Astrocyte of the hippocampus (primary cell): Measurements from ENCODE around the gene EXT2.

Experiments
- DNase-seq: peaks from one replicate; pipeline ENCODE4 v3.0.0; 2011; ENCODE audit warnings: low read depth, low spot score

Gene EXT2

DNA sequence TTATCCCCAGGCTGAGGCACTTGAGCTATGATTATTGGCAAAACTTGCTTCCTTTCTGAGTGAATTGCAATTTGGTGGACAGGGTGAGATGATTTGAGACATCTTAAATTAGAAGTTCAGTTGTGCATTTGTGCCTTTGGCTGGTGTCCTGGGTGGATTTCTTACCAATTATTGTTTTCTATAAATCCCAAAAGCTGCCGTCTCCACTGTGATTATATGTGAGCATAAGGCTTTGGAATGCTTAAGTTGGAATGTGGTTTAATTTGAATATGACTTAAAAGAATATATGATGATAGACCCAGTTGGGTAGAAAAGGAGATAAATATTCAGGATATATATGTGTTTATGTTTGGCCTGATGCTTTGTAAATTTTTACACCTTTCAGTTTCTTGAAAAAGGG is 70.0 kb downstream of the EXT2 start:
- DNase-seq, result no peak

DNA sequence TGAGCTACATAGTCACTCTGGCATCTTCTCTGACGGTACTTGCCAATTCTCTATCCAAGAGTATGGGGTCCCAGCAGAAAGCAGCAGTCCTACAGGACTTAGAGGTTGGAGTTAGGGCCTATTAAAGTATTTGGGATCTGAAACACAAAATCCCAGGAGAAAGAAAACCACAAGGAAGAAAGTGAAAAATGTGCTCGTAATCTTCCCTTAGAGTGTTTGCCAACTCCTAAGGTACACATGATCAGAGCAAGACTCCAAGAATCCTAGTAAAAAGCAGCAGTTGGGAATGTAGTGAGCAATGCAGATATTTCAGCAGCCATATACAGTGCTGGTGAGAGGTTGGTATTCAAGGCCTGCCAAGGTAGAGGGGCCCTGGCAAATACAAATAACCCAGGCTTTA is 71.6 kb downstream of the EXT2 start:
- peak; percentile 32 for DNase-seq

DNA sequence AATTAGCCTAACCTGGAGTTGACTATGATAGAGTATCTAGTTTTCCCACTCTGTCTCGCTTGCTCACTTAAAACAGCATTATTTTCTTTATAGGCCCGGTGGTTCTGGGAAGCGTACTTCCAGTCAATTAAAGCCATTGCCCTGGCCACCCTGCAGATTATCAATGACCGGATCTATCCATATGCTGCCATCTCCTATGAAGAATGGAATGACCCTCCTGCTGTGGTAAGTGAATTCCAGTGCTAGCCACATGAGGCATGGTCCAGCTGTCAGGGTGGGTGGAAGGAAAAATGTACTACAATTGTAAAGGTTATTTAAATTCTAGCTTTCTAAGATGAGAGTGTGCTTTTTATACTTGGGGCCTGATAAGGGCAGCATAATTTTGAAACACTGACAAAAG is 76.0 kb downstream of the EXT2 start:
- peak; percentile 31 for DNase-seq

DNA sequence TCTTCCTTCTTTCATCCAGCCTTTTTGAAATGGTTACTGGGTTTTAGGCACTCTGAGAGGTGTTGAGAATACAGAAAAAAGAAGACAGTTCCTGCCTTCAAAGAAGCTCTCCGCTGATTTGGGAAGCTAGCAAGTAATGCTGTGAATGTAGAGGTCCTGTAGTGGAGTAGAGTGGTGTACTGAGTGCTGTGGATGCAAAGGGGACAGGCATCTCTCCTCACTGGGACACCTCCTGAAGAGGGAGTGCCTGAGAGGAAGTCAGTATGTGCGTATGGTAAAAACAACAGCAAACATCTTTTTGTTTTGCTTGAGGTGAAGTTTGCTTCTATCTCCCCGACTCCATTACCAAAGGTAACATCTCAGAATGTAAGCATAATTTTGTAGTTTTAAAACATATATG is 77.5 kb downstream of the EXT2 start:
- no peak for DNase-seq

DNA sequence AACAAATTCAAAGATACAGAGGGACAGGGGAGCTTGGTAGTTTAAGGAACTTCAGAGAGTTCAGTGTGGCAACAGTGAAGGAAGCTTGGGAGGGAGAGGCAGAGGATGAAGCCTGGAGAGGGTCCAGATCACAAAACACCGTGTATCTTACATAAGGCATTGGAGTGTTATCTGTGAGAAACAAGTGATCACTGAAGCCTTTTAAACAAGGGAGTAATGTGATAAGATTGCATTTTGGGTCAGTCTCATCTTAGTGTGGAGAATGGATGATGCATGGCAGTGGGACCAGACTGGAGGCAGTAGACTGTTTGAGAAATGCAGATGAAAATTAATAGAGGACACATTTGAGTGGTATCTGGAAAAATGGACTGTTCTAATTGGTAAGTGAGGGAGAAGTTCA is 79.4 kb downstream of the EXT2 start:
- DNase-seq, result no peak

DNA sequence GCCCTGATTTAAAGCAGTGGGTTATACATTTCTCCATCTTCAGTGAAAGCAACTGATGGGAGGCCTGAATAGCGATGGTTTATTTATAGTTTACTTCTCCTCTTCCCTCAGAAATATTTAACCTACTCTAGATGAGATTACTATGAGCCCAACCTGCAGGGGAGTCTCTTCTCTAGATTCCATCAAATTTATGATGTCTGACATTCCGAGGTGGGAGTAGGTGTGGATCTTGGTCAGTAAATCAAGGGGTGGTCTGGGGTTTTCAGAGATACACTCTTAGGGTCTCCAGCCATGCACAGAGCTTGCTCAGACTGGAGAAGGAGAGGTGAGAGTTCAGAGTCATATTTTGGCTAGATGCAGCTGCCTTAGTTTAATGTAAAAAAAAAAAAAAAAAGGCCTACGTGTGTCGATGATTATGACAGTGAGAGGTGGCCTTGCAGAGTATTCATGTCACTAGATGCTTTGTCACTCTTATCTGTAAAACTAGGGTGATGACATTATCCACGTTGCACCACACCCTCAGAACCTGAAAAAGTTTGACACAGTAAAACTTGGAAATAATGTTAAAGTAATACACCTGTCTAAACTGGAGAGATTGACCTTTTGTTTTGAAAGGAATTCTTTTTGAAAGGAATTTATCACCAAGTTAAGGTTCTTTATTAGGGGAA is 81.2 kb downstream of the EXT2 start:
- no peak for DNase-seq

DNA sequence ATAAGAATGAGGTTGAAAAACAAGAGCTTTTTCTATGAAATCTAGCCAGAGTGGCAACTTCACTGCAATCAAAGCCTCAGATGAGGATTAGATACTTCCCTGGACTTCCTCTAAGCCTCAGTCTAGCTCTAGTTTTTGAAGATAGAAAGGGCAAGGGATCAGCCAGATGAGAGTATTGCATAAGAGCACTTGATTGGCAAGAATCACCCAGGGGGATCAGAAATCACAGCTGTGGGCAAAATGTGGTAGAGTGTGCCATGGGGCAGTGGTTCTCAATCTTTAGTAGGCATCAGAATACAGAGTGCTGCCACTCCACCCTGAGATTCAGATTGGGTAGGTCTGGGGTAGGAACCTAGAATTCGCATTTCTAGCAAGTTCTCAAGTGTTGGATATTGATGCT is 82.4 kb downstream of the EXT2 start:
- DNase-seq, result no peak

DNA sequence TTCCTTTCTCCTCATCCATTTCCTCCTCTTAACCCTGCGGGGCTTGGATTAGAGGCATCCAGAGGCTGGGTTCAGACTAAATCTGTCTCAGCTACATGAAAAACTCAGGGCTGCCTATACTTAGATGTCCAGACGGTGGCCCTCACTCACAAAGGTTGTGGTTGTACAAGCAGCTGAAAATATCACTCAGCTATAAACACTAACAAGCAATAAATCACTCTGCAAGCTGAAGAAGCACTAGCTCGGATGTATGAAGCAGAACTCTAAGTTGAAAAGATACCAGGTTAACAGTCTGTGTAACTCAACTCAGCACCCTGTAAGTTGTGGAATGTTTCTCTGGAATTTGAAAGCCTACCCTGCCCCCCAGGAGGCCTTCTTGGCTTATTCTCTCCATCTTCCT is 82.9 kb downstream of the EXT2 start:
- DNase-seq, result peak; percentile 27

DNA sequence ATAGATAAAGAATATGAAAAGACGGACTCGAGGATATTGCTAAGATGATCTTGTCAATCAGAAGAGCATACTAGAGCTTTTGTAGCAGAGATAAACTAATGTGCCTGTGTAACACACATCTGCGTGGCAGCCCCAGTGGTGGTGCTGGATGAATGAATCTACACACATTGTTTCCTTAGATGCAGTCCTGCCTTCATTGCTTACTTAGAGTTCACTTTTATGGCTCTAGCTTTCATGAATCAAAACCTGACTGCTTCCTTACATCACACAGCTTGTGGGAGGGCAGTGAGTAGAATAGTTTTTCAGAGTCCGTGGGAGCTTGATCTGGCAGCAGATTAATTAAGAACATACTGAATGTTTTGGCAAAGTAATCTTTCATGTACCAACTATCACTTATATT is 83.7 kb downstream of the EXT2 start:
- DNase-seq, result no peak

DNA sequence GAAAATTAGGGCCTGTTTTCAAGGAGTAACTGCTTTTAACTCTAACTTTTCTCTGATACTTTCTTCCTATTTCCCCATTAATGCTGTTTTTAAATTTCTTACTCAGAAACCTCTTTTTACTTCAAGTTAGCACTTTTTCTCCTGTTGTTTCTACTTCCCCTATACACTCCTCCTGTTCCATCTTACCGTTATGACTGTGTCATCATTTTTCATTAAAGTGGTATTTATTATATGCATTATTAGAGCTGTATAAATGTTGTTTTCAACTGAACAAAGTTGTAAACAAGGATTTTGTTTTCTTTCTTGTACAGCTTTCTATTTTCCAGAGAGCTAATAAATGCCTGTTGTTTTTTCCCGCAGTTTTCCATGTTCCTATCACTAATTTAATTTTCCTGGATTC is 84.6 kb downstream of the EXT2 start:
- DNase-seq, result no peak

DNA sequence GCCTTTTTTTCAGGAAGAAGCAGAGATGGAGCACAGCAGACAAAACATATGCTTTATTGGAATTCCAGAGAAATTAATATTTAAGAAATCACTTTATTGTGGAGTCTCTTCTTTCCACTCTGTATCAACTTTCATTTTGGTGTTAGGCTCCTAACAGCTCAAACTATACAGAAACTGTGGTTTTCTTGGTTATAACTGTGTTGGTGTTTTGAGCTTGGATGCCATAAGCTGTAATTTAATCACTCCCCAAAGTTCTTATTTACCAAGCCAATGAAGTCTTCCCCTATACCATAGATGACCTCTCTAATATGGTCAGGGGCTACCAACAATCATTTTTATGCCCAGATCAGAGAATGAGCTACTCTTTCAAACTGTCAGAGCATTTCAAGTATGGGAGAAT is 90.0 kb downstream of the EXT2 start:
- no peak for DNase-seq

DNA sequence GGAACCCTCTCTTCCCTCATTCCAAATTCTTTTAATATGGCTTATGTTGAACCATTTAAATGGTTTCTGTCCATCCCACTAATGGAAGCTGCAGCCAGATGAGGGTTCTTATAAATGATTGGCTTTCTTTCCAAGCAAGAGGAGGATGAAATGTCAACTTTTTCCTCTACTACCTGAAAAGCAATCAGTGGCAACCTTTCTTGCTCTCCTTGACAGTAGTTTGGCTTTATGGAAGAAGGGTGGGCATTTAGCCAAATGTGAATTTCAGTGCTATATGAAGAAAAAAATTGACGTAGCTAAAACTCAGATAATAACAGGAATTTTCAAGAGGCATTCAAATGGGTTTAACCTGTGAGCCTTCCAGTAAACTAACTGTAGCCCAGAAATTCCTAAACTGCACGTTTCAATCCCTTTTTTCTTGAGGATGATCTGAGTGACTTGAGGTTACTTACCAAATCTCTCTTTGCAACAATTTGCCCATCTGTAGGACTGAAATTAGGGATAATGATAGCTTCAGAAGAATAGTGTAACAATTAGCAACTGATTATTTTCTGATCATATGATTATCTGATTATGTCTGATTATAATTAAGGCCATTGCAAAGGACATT is 90.9 kb downstream of the EXT2 start:
- DNase-seq, result no peak

DNA sequence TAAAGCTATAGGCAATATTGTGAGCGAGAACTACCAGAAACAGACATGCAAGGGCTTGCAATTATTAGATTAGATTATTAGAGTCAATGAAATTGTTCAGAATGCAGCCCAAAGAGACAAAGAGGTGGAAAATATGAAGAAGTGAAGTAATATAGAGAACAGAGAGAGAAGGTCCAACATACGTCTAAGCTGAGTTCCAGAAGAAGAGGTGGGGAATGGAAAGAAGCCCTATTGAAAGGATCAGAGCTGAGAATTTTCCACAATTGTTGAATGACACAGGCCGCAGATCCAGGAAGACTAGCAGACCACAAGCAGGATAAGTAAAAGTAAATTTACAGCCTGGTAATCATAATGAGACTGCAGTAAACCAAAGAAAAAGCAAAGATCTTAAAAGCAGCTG is 93.2 kb downstream of the EXT2 start:
- DNase-seq, result no peak

DNA sequence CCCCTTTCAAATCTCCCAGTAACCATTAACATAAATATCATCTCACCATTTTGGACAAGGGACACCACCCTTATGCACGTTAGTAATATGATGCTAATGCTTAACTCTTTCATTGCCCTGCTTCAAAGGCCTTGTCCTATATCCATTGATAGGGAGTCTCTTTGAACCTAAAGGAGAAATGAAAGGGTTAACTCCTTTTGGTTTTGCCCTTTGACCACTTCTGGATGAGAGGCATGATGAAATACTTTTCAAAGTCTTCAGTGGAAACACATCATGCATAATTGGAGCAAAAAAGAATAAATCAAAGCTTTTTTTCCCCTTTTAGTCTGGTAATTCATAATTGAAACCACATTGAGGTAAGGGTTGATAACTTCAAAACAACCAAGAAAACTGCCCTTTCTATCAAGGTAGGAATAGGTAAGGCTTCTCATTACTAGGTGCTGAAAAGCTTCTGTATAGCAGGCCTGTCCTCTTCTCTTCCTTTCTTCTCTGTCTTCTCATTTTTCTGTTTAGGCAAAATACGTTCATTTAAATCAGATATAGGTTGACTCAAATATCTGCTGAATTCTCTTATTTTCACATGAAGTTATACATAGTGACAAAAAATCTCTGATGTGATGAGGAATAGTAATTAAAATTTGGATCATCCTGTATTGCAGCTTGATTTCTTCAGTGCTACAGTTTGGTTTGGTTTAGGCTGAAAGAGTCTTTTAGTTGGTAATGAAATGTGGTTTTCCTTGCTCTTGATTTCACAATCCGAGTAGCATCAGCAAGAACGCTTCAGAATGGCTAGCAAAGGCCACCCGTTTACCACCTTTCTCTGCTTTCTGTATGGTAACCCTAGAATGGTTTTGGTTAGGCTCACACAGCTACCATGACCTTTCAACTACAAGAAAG is 94.8 kb downstream of the EXT2 start:
- DNase-seq, result no peak

DNA sequence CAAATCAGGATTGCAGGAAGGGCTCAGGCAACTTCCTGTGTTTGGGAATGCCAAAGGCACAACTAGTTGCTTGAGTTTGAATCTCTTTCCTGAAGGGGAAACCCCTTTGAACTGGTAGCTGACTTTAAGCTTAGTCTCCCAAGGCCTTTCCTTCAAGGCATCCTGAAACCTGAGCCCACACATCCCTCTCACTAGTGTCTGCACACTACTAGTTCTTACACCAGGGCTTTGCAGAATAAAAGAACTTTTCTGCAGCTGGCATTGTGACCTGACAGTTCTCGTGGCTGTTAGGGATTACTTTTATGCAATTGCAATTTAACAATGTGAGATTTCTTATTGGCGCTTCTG is 95.4 kb downstream of the EXT2 start:
- DNase-seq, result no peak

DNA sequence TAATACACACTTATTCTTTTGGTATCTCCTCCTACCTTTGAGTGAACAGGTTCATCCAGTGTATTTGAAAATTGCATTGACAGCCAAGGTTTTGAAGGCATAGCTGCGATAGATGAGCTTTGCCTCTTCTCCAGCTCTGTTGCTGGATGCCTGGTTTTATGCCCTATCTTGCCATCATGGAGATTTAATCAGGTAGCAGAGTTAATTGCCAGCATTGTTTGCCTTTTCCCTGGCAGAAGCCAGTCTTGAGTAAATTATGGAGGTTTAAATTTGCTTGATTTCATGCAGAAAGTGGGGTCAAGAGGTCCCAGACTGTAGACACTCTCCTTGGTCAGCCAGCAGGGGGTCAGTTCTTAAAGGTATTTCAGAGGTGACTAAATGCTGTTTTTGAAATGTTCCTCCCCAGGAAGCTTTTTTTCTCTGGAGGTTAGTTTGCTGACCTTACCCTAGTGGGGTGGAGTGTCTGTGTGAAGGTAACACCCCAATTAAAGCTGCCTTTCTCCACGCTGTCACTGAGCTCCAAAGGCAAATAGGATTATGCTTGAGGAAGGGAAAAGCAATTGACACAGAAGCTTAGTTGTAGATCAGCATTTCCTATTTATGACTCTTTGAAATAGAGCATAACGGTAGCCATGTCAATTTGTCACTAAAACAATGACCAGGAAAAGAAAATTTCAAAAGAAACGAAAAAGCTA is 96.0 kb downstream of the EXT2 start:
- DNase-seq, result no peak

DNA sequence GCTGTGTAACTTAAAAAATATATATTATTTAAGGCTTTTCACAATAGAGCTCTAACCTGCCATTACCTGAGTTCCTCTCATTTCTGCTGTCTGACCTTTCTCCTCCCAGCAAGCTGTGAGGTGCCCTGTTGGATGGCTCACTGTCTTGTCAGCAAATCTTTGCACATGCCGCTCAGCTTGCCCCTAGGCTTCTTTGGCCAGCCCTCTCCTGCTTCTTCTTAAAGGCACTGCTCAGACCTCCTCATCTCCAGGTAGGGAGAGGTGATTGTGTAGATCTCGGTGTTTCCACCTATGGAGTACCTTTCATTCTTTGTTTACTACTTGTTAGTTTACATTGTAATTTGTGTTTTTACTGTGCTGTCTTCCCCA is 96.5 kb downstream of the EXT2 start:
- no peak for DNase-seq

DNA sequence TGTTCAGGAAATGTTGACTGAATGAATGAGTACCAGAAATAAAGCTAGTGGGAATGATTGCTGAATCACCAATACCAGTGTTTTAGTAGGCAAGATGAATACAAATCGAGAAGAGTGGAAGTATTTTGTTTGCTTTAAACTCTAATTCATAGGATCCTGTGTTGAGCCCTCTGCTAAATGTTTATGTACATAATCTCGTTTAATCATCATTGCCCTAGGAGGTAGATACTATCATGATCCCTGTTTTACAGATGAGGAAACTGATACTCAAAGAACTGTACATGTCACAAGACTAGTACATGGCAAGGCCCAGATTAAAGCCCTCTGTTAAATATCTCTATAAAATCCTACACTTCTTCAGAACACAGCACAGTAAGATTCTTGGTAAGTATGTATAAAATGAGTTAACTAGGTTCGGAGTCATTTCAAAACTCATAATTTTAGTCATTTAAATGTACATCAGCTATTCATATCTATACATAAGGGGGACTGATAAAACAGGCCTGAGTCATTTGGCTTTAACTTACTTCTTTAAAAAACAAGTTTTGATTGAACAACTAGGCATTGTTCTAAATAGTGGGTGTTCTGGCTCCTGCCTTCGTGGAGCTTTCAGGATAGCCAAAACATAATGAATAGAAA is 97.1 kb downstream of the EXT2 start:
- no peak for DNase-seq

DNA sequence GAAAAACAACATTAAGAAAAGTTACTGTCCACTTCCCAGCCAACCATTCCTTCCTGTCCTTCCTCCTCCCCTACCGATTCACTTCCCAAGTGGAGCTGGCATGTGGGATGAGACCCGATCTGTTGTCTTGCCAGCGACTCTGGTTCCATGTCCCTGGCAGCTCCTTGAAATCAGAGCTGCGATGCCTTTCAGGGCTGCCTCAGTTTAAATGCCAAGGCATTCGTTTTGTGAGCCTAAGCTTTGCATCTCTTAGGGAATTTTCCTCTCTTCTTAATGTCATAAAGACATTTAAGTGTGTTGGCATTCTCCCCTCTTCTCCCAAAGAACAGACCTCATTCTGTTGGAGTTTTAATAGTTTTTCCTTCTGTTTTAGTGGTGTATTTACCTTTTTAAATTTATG is 98.4 kb downstream of the EXT2 start:
- DNase-seq, result no peak

DNA sequence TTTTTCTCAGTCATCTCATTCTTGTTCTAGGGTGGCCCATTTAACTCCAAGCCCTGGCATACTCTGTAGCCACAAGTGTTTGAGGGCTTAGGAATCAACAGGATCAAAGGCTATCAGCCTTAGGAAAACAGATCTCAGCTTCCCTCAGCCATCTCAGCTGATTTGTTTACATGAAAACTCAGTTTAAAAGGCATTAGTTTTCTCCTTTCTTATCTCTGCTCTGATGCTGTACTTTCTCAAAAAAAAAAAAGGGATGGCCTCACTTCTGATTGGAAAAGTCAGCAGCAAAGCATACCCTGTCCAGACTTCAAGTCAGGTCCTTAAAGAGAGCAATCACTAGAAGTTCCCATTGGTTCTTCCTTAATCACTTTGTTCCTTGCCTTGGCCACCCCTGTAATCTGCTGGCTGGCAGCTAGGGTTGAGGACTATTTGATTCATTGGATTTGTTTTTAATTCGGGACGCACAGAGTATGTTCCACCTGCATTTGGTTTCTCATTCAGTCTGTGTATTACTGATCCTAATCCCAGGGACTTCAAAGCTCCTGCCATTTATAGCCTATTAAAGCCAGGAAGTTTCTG is 102.8 kb downstream of the EXT2 start:
- no peak for DNase-seq

DNA sequence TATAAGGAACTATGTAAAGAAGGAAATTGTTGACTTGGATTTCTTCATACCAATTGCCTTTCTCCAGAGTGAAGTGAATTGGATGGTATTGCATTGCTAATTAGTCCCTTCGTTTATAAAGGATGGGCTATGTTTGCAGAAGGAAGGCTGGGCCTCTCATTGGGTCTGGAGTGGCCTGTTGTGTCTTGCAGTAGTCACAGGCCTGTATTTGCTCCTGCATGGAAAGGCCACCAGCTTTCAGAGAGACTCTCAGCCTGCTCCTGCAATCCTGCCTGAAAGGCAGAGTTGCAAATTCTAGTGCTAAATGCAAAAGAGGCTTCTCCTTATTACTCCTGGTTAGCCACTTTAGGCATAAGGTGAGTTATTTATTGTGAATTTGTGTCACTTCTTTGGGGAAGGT is 103.8 kb downstream of the EXT2 start:
- DNase-seq, result no peak

DNA sequence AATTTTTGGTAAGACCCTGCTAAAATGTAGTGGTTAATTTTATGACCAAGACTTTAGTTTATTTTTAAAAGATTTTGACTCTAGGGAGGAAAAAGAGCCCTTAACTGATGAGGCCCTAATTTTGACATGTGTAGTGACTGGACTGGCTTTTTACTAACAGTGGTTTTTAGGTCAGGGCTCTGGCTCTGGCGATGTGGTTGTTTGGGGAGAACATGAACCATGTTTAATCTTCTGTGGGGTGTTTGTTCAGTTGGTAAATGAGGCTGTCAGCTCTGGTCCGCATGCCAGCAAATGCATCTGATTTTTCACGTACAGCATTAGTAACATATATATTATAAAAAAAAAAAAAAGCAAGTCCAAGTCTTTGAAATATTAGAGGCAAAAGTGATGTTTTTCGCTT is 104.3 kb downstream of the EXT2 start:
- no peak for DNase-seq
